ENCODE data around the gene GABRG3. TPM values are rescaled to one million over a fixed set of nuclear protein-coding genes. Genes with fewer than 3 reads are reported as not detected.

The GABRG3 gene
- total and polyA plus RNA-seq, 3 experiments from 2014 or later: not detected

- Mint-ChIP-seq H3K4me3 (no peak overlapping the region), H3K36me3 (no peaks in the 10 kb centered on the region), H3K27me3 (no peaks in the 10 kb centered on the region), H3K9me3 (peaks cover 3 to 33% (median 14%) of the 10 kb centered on the region in 5 donors), H3K27ac (no peak overlapping the region), H3K4me1 (no peaks in the 10 kb centered on the region)
- no peak overlapping the region for H3K27ac ChIP-seq (ENCODE audit: low read depth, low read length)
- POLR2A ChIA-PET: no interaction called here
- CTCF ChIA-PET: no interaction called here
- H3K9me3 ChIP-seq (ENCODE audit: low read length): no peaks in the 10 kb centered on the region
- H3K4me3 ChIP-seq (ENCODE audit: low read length): no peak overlapping the region
- H3K4me1 ChIP-seq (ENCODE audit: insufficient read depth, low read length): no peaks in the 10 kb centered on the region
- no peaks in the 10 kb centered on the region for H3K27me3 ChIP-seq (ENCODE audit: insufficient read depth, low read length, poor library complexity, severe bottlenecking)
- DNase-seq: no peak
- H3K36me3 ChIP-seq (ENCODE audit: insufficient read depth, low read length): no peaks in the 10 kb centered on the region
Measured at GRCh38 chr15:27480642-27481041, 509.7 kb downstream of the GABRG3 start.

GRCh38 chr15:27481768-27482167 lies 510.8 kb downstream of the GABRG3 start:
- POLR2A ChIA-PET: no interaction called here
- CTCF ChIA-PET: no interaction called here
- Histone ChIP-seq H3K4me3 (ENCODE audit: low read length) (no peak overlapping the region), H3K27ac (ENCODE audit: low read depth, low read length) (no peak overlapping the region), H3K27me3 (ENCODE audit: insufficient read depth, low read length, poor library complexity, severe bottlenecking) (no peaks in the 10 kb centered on the region), H3K4me1 (ENCODE audit: insufficient read depth, low read length) (no peaks in the 10 kb centered on the region), H3K9me3 (ENCODE audit: low read length) (no peaks in the 10 kb centered on the region), H3K36me3 (ENCODE audit: insufficient read depth, low read length) (no peaks in the 10 kb centered on the region)
- H3K9me3 Mint-ChIP-seq: peaks cover 3 to 33% (median 14%) of the 10 kb centered on the region in 5 donors
- no peaks in the 10 kb centered on the region for H3K36me3 Mint-ChIP-seq
- H3K4me3 Mint-ChIP-seq: no peak overlapping the region
- H3K4me1 Mint-ChIP-seq: no peaks in the 10 kb centered on the region
- no peak overlapping the region for H3K27ac Mint-ChIP-seq
- DNase-seq: no peak
- H3K27me3 Mint-ChIP-seq: no peaks in the 10 kb centered on the region

- H3K4me3 ChIP-seq (ENCODE audit: low read length): no peak overlapping the region
- H3K36me3 ChIP-seq (ENCODE audit: insufficient read depth, low read length): no peaks in the 10 kb centered on the region
- H3K9me3 ChIP-seq (ENCODE audit: low read length): no peaks in the 10 kb centered on the region
- POLR2A ChIA-PET: no interaction called here
- Mint-ChIP-seq H3K27ac (no peak overlapping the region), H3K27me3 (no peaks in the 10 kb centered on the region), H3K4me3 (no peak overlapping the region), H3K4me1 (no peaks in the 10 kb centered on the region), H3K9me3 (peaks cover 3 to 29% (median 12%) of the 10 kb centered on the region in 5 donors), H3K36me3 (no peaks in the 10 kb centered on the region)
- no peaks in the 10 kb centered on the region for H3K27me3 ChIP-seq (ENCODE audit: insufficient read depth, low read length, poor library complexity, severe bottlenecking)
- CTCF ChIA-PET: no interaction called here
- no peak overlapping the region for H3K27ac ChIP-seq (ENCODE audit: low read depth, low read length)
- DNase-seq: no peak
- no peaks in the 10 kb centered on the region for H3K4me1 ChIP-seq (ENCODE audit: insufficient read depth, low read length)
Measured at GRCh38 chr15:27482287-27482686, 511.3 kb downstream of the GABRG3 start.

GRCh38 chr15:27483124-27483523 lies 512.1 kb downstream of the GABRG3 start:
- no peaks in the 10 kb centered on the region for H3K27me3 ChIP-seq (ENCODE audit: insufficient read depth, low read length, poor library complexity, severe bottlenecking)

GRCh38 chr15:27485265-27485664 lies 514.3 kb downstream of the GABRG3 start:
- Mint-ChIP-seq H3K27me3 (no peaks in the 10 kb centered on the region), H3K4me1 (no peaks in the 10 kb centered on the region), H3K4me3 (no peak overlapping the region), H3K9me3 (peaks cover 2 to 20% (median 9%) of the 10 kb centered on the region in 5 donors), H3K36me3 (no peaks in the 10 kb centered on the region), H3K27ac (no peak overlapping the region)
- Histone ChIP-seq H3K27me3 (ENCODE audit: insufficient read depth, low read length, poor library complexity, severe bottlenecking) (no peaks in the 10 kb centered on the region), H3K36me3 (ENCODE audit: insufficient read depth, low read length) (no peaks in the 10 kb centered on the region), H3K27ac (ENCODE audit: low read depth, low read length) (no peak overlapping the region), H3K4me3 (ENCODE audit: low read length) (no peak overlapping the region), H3K4me1 (ENCODE audit: insufficient read depth, low read length) (no peaks in the 10 kb centered on the region), H3K9me3 (ENCODE audit: low read length) (no peaks in the 10 kb centered on the region)
- ChIA-PET CTCF (no interaction called here), POLR2A (no interaction called here)
- no peak for DNase-seq

More at GRCh38 chr15:27483124-27483523, 512.1 kb downstream of the GABRG3 start:
- H3K4me3 ChIP-seq (ENCODE audit: low read length): no peak overlapping the region
- Mint-ChIP-seq H3K36me3 (no peaks in the 10 kb centered on the region), H3K27ac (no peak overlapping the region), H3K4me1 (no peaks in the 10 kb centered on the region), H3K9me3 (peaks cover 2 to 26% (median 9%) of the 10 kb centered on the region in 5 donors), H3K27me3 (no peaks in the 10 kb centered on the region), H3K4me3 (no peak overlapping the region)
- H3K36me3 ChIP-seq (ENCODE audit: insufficient read depth, low read length): no peaks in the 10 kb centered on the region
- DNase-seq: no peak
- CTCF ChIA-PET: no interaction called here
- no peaks in the 10 kb centered on the region for H3K9me3 ChIP-seq (ENCODE audit: low read length)
- no peaks in the 10 kb centered on the region for H3K4me1 ChIP-seq (ENCODE audit: insufficient read depth, low read length)
- H3K27ac ChIP-seq (ENCODE audit: low read depth, low read length): no peak overlapping the region
- POLR2A ChIA-PET: no interaction called here

GRCh38 chr15:27486051-27486450 lies 515.1 kb downstream of the GABRG3 start:
- no peak overlapping the region for H3K4me3 ChIP-seq (ENCODE audit: low read length)
- Mint-ChIP-seq H3K27ac (no peak overlapping the region), H3K4me1 (no peaks in the 10 kb centered on the region), H3K36me3 (no peaks in the 10 kb centered on the region), H3K4me3 (no peak overlapping the region), H3K27me3 (no peaks in the 10 kb centered on the region), H3K9me3 (peaks cover 2 to 13% (median 9%) of the 10 kb centered on the region in 5 donors)
- CTCF ChIA-PET: no interaction called here
- H3K27me3 ChIP-seq (ENCODE audit: insufficient read depth, low read length, poor library complexity, severe bottlenecking): no peaks in the 10 kb centered on the region
- no peaks in the 10 kb centered on the region for H3K36me3 ChIP-seq (ENCODE audit: insufficient read depth, low read length)
- no peak overlapping the region for H3K27ac ChIP-seq (ENCODE audit: low read depth, low read length)
- no peak for DNase-seq
- no peaks in the 10 kb centered on the region for H3K4me1 ChIP-seq (ENCODE audit: insufficient read depth, low read length)
- H3K9me3 ChIP-seq (ENCODE audit: low read length): no peaks in the 10 kb centered on the region
- POLR2A ChIA-PET: no interaction called here

- Mint-ChIP-seq H3K27me3 (no peaks in the 10 kb centered on the region), H3K4me3 (no peak overlapping the region)
- POLR2A ChIA-PET: no interaction called here
Measured at GRCh38 chr15:27486683-27487647, 516.0 kb downstream of the GABRG3 start.

GRCh38 chr15:27487846-27488245 lies 516.9 kb downstream of the GABRG3 start:
- CTCF ChIA-PET: no interaction called here
- Mint-ChIP-seq H3K27me3 (no peaks in the 10 kb centered on the region), H3K36me3 (no peaks in the 10 kb centered on the region), H3K4me1 (no peaks in the 10 kb centered on the region), H3K4me3 (no peak overlapping the region), H3K27ac (no peak overlapping the region), H3K9me3 (peaks cover 2 to 13% (median 7%) of the 10 kb centered on the region in 5 donors)
- no peak for DNase-seq
- Histone ChIP-seq H3K4me1 (ENCODE audit: insufficient read depth, low read length) (no peaks in the 10 kb centered on the region), H3K4me3 (ENCODE audit: low read length) (no peak overlapping the region), H3K9me3 (ENCODE audit: low read length) (no peaks in the 10 kb centered on the region), H3K36me3 (ENCODE audit: insufficient read depth, low read length) (no peaks in the 10 kb centered on the region), H3K27ac (ENCODE audit: low read depth, low read length) (no peak overlapping the region), H3K27me3 (ENCODE audit: insufficient read depth, low read length, poor library complexity, severe bottlenecking) (no peaks in the 10 kb centered on the region)
- POLR2A ChIA-PET: no interaction called here

More at GRCh38 chr15:27486683-27487647, 516.0 kb downstream of the GABRG3 start:
- DNase-seq: no peak
- Histone ChIP-seq H3K9me3 (ENCODE audit: low read length) (no peaks in the 10 kb centered on the region), H3K4me1 (ENCODE audit: insufficient read depth, low read length) (no peaks in the 10 kb centered on the region), H3K36me3 (ENCODE audit: insufficient read depth, low read length) (no peaks in the 10 kb centered on the region), H3K27me3 (ENCODE audit: insufficient read depth, low read length, poor library complexity, severe bottlenecking) (no peaks in the 10 kb centered on the region), H3K4me3 (ENCODE audit: low read length) (no peak overlapping the region), H3K27ac (ENCODE audit: low read depth, low read length) (no peak overlapping the region)
- H3K27ac Mint-ChIP-seq: no peak overlapping the region
- H3K4me1 Mint-ChIP-seq: no peaks in the 10 kb centered on the region
- H3K36me3 Mint-ChIP-seq: no peaks in the 10 kb centered on the region
- CTCF ChIA-PET: no interaction called here
- H3K9me3 Mint-ChIP-seq: peaks cover 2 to 13% (median 7%) of the 10 kb centered on the region in 5 donors

Measured in CD8-positive, alpha-beta memory T cell (primary cell).